ENCODE results near the gene HM13. TPM values are rescaled to one million over a fixed set of nuclear protein-coding genes. Genes with fewer than 3 reads are reported as not detected.

Gene HM13
- total RNA-seq, 2 donors from 2014 or later: 99.7 to 131 TPM

GRCh38 chr20:31565699-31566318, 51.6 kb downstream of the HM13 start:
- DNase-seq (ENCODE audit: low spot score): no peak
- 85% methylated on average over 6 of the region's 6 CpGs for WGBS
- intact Hi-C loops (cut with DNase I): no loop called here
- H3K27me3 ChIP-seq (replicated peaks; ENCODE audit: insufficient read depth): no peaks in the 10 kb centered on the region
- TF ChIP-seq POLR2AphosphoS5 (IDR thresholded peaks at IDR 0.05): no peak
- TF ChIP-seq POLR2A (IDR thresholded peaks at IDR 0.05): no peak
- TF ChIP-seq CTCF (IDR thresholded peaks at IDR 0.05): no peak
- peaks cover 4 to 7% of the 10 kb centered on the region in 2 donors for H3K36me3 ChIP-seq
- no peak overlapping the region for H3K27ac ChIP-seq
- no peaks in the 10 kb centered on the region for H3K9me3 ChIP-seq
- no peak overlapping the region for H3K4me3 ChIP-seq
- no peaks in the 10 kb centered on the region for H3K4me1 ChIP-seq (replicated peaks)

GRCh38 chr20:31566319-31566657, 52.0 kb downstream of the HM13 start:
- intact Hi-C loops (cut with DNase I): no loop called here
- 100% methylated on average over 1 of the region's 1 CpG for WGBS
- no peak overlapping the region for H3K4me3 ChIP-seq

GRCh38 chr20:31566658-31567379, 52.6 kb downstream of the HM13 start:
- DNase-seq (ENCODE audit: low spot score): no peak
- H3K4me1 ChIP-seq (replicated peaks): no peaks in the 10 kb centered on the region

More at GRCh38 chr20:31566319-31566657, 52.0 kb downstream of the HM13 start:
- no peak for DNase-seq (ENCODE audit: low spot score)
- peaks cover 4 to 7% of the 10 kb centered on the region in 2 donors for H3K36me3 ChIP-seq
- H3K27ac ChIP-seq: no peak overlapping the region
- no peak for TF ChIP-seq CTCF (IDR thresholded peaks at IDR 0.05)
- no peak for TF ChIP-seq POLR2A (IDR thresholded peaks at IDR 0.05)
- no peak for TF ChIP-seq POLR2AphosphoS5 (IDR thresholded peaks at IDR 0.05)
- no peaks in the 10 kb centered on the region for H3K4me1 ChIP-seq (replicated peaks)
- H3K27me3 ChIP-seq (replicated peaks; ENCODE audit: insufficient read depth): no peaks in the 10 kb centered on the region
- no peaks in the 10 kb centered on the region for H3K9me3 ChIP-seq

GRCh38 chr20:31567380-31567720, 53.1 kb downstream of the HM13 start:
- H3K27me3 ChIP-seq (replicated peaks; ENCODE audit: insufficient read depth): no peaks in the 10 kb centered on the region
- no peak overlapping the region for H3K27ac ChIP-seq
- TF ChIP-seq CTCF (IDR thresholded peaks at IDR 0.05): no peak
- TF ChIP-seq POLR2A (IDR thresholded peaks at IDR 0.05): no peak
- no peak for TF ChIP-seq POLR2AphosphoS5 (IDR thresholded peaks at IDR 0.05)
- peaks cover 3% of the 10 kb centered on the region for H3K4me1 ChIP-seq (replicated peaks)
- no peaks in the 10 kb centered on the region for H3K9me3 ChIP-seq
- H3K4me3 ChIP-seq: no peak overlapping the region
- intact Hi-C loops (cut with DNase I): no loop called here
- peaks cover 0 to 4% of the 10 kb centered on the region in 2 donors for H3K36me3 ChIP-seq
- no peak for DNase-seq (ENCODE audit: low spot score)

More at GRCh38 chr20:31566658-31567379, 52.6 kb downstream of the HM13 start:
- Histone ChIP-seq H3K36me3 (peaks cover 4% of the 10 kb centered on the region in 2 donors), H3K27ac (peak overlapping the region in 1 of 2 donors; percentile 12), H3K27me3 (replicated peaks; ENCODE audit: insufficient read depth) (no peaks in the 10 kb centered on the region), H3K4me3 (no peak overlapping the region), H3K9me3 (no peaks in the 10 kb centered on the region)
- 52% methylated on average over 14 of the region's 14 CpGs for WGBS
- TF ChIP-seq POLR2A (IDR thresholded peaks at IDR 0.05) (no peak), POLR2AphosphoS5 (IDR thresholded peaks at IDR 0.05) (no peak), CTCF (IDR thresholded peaks at IDR 0.05) (no peak)
- intact Hi-C loops (cut with DNase I): no loop called here

All from prostate gland (tissue), 2 donors.